ENCODE results near the gene CLPTM1L.
"Not testable (repeated sequence)": the region's sequence is repeated elsewhere in the genome, so short reads cannot be mapped to it uniquely, and the experiment has no call there.

Gene CLPTM1L

DNA sequence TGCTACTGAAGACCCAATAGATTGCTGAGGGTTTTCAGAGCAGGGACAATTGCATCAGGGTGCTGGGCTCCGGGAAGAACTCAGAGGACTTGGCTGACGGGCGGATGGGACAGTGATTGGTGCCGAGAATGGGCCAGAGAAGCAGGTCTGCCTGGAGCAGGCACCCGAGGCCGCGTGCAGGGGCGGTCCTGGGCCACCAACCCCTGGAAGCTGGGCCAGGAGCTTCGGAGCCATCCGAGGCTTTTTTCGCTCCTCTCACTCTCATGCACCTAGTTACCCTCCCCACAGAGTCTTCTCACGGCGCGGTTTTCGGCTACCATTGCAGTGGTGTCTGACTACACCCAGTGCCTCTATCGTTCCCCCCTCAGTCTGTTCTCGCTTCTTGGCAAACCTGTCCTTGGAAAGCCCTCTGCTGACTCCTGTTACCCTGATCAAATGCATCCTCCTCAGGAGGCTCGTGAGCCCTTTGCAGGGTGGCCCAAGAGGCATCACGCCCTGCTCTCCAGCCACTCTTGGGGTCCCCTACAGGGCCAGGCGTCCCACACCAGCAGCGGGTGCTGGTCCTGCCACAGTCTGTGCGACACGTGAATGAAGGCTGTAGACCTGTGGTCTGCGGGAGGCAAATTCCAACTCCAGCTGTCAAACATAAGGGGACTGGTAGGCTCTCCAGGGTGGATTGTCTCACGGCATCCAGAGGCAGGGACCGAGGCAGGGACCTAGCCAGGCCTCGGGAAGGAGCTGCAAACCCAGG, 1.2 kb upstream of the CLPTM1L start:
- H3K27ac Mint-ChIP-seq = peak overlapping the region; percentile 77
- H3K4me1 Mint-ChIP-seq (ENCODE audit: low read depth) = peaks cover 24% of the 10 kb centered on the region
- peaks cover 2% of the 10 kb centered on the region for H3K27me3 Mint-ChIP-seq
- intact Hi-C loops (cut with micrococcal nuclease) = no loop called here
- H3K4me3 Mint-ChIP-seq = peak overlapping the region; percentile 81
- H3K36me3 Mint-ChIP-seq (ENCODE audit: low read depth) = peaks cover 33% of the 10 kb centered on the region
- H3K9me3 Mint-ChIP-seq = no peaks in the 10 kb centered on the region

DNA sequence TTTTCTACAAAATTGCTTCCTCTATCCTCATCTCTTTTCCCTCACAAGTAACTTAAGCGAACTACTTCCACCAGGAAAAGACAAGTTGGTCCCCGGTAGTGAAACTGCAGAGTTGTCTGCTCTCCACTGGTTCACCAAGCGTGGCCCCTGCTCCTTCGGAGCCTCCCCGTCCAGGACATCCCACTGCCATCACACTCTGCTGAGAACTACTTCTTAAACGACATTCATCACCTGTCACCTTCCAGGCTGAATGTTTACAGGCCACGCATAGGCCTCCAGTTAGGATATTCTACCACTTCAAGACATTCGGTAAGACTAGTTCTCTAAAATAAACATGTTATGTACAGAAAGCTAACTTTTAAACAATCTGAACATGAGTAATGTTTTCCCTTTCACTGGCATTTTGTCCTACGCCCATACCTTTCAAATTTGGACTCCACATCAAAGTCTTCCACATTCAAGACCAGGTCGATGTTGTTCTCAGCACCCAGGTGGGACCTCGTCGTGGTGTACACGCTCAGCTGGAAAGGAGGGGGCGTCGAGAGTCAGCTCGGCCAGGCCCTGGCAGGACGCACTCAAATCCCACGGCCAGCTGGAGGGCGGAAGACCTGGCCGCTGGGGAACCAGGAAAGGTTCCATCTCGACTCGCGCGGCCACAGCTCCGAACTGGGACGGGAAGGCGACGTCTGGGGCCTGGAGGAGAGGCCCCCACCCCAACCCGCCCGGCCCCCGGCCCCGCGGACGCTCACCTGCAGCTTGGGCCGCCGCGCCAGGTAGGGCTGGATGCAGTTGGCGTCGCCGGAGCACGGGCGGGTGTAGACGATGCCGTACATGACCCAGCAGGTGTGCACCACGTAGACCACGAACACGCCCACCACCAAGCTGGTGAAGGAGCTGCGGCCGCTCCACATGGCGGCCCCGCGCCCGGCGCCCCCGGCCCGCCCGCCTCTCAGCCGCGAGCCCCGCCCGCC, 683 bp downstream of the CLPTM1L start:
- H3K4me1 Mint-ChIP-seq (ENCODE audit: low read depth) = peaks cover 24% of the 10 kb centered on the region
- H3K27me3 Mint-ChIP-seq = peaks cover 2% of the 10 kb centered on the region
- H3K4me3 Mint-ChIP-seq = peak overlapping the region; percentile 85
- H3K27ac Mint-ChIP-seq = peak overlapping the region; percentile 73
- peaks cover 47% of the 10 kb centered on the region for H3K36me3 Mint-ChIP-seq (ENCODE audit: low read depth)
- H3K9me3 Mint-ChIP-seq = no peaks in the 10 kb centered on the region
- intact Hi-C loops (cut with micrococcal nuclease) = no loop called here

DNA sequence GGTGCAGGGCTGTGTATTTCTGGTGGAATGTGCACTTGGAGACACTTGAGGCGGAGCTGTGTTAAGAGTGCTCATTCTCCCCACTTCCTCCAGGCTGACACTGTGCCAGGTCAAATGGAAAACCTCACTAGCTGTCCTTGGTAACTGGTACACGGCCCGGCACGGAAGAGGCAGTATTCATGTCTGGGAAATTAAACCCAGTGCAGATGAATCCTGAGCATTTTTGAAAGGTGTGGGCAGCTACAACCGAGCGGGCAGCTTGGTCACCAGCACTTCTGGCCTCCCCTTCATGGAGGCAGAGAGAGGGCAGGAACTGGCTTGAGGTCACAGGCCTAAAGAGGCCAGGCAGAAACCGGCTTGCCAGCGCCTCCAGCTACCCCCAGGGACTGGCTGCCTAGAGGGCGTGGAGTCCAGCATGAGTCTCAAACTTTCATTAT, 1.6 kb downstream of the CLPTM1L start:
- Mint-ChIP-seq H3K9me3 (no peaks in the 10 kb centered on the region), H3K36me3 (ENCODE audit: low read depth) (peaks cover 55% of the 10 kb centered on the region), H3K27me3 (no peaks in the 10 kb centered on the region), H3K4me1 (ENCODE audit: low read depth) (peaks cover 24% of the 10 kb centered on the region), H3K4me3 (no peak overlapping the region), H3K27ac (no peak overlapping the region)
- intact Hi-C loops (cut with micrococcal nuclease) = no loop called here

DNA sequence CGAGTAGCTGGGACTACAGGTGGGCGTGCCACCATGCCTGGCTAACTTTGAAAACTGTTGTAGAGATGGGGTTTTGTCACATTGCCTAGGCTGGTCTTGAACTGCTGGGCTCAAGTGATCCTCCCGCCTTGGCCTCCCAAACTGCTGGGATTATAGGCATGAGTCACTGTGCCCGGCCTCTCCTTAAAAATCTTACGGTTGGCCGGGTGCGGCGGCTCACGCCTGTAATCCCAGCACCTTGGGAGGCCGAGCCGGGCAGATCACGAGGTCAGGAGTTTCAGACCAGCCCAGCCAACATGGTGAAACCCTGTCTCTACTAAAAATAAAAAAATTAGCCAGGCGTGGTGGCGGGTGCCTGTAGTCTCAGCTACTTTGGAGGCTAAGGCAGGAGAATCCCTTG, 2.2 kb downstream of the CLPTM1L start:
- Mint-ChIP-seq H3K36me3 (ENCODE audit: low read depth) (peaks cover 62% of the 10 kb centered on the region), H3K4me1 (ENCODE audit: low read depth) (peaks cover 24% of the 10 kb centered on the region)
- H3K9me3 Mint-ChIP-seq; H3K4me3 Mint-ChIP-seq; intact Hi-C loops (cut with micrococcal nuclease); H3K27ac Mint-ChIP-seq; H3K27me3 Mint-ChIP-seq: not testable (repeated sequence)

- peaks cover 66% of the 10 kb centered on the region for H3K36me3 Mint-ChIP-seq (ENCODE audit: low read depth)
- H3K27ac Mint-ChIP-seq = no peak overlapping the region
- no peak overlapping the region for H3K4me3 Mint-ChIP-seq
- peaks cover 24% of the 10 kb centered on the region for H3K4me1 Mint-ChIP-seq (ENCODE audit: low read depth)
- H3K27me3 Mint-ChIP-seq = no peaks in the 10 kb centered on the region
- H3K9me3 Mint-ChIP-seq = no peaks in the 10 kb centered on the region
- intact Hi-C loops (cut with micrococcal nuclease) = no loop called here
Measured at GRCh38 chr5:1342268-1342667, 2.6 kb downstream of the CLPTM1L start.

DNA sequence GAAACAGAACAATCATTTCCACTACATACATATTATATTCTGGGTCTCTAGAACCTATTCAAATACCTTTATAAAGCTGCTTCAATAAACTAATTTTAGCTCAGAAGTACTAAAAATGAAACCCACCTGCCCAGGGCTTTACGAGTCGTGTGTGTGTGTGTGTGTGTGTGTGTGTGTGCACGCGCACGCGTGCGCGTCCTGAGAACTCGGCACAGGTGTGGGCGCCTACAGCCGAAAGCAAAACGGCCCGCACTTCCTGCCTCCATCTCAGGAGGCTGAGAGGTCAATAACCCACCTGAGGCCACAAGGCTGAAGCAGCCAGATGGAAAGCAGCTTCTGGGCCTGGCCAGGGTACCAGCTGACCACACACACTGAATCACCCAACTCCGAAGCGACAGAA, 3.0 kb downstream of the CLPTM1L start:
- H3K9me3 Mint-ChIP-seq = no peaks in the 10 kb centered on the region
- H3K4me3 Mint-ChIP-seq = no peak overlapping the region
- H3K4me1 Mint-ChIP-seq (ENCODE audit: low read depth) = peaks cover 24% of the 10 kb centered on the region
- H3K36me3 Mint-ChIP-seq (ENCODE audit: low read depth) = peaks cover 70% of the 10 kb centered on the region
- intact Hi-C loops (cut with micrococcal nuclease) = no loop called here
- no peaks in the 10 kb centered on the region for H3K27me3 Mint-ChIP-seq
- H3K27ac Mint-ChIP-seq = no peak overlapping the region

GRCh38 chr5:1339818-1340210, 5.1 kb downstream of the CLPTM1L start:
- H3K27ac Mint-ChIP-seq; intact Hi-C loops (cut with micrococcal nuclease); H3K27me3 Mint-ChIP-seq; H3K4me3 Mint-ChIP-seq; H3K9me3 Mint-ChIP-seq: not testable (repeated sequence)
- peaks cover 91% of the 10 kb centered on the region for H3K36me3 Mint-ChIP-seq (ENCODE audit: low read depth)
- H3K4me1 Mint-ChIP-seq (ENCODE audit: low read depth) = peaks cover 14% of the 10 kb centered on the region

DNA sequence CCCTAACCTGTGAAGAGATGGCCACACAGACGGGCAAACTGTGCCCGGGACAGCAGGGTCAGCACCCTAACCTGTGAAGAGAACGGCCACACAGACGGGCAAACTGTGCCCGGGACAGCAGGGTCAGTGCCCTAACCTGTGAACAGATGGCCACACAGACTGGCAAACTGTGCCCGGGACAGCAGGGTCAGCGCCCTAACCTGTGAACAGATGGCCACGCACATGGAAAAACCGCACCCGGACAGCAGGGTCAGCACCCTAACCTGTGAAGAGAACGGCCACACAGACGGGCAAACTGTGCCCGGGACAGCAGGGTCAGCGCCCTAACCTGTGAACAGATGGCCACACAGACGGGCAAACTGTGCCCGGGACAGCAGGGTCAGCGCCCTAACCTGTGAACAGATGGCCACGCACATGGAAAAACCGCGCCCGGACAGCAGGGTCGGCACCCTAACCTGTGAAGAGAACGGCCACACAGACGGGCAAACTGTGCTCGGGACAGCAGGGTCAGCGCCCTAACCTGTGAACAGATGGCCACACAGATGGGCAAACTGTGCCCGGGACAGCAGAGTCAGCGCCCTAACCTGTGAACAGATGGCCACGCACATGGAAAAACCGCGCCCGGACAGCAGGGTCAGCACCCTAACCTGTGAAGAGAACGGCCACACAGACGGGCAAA, 5.6 kb downstream of the CLPTM1L start:
- intact Hi-C loops (cut with micrococcal nuclease); H3K27me3 Mint-ChIP-seq; H3K9me3 Mint-ChIP-seq; H3K4me3 Mint-ChIP-seq; H3K27ac Mint-ChIP-seq: not testable (repeated sequence)
- peaks cover 13% of the 10 kb centered on the region for H3K4me1 Mint-ChIP-seq (ENCODE audit: low read depth)
- H3K36me3 Mint-ChIP-seq (ENCODE audit: low read depth) = peaks cover 93% of the 10 kb centered on the region

DNA sequence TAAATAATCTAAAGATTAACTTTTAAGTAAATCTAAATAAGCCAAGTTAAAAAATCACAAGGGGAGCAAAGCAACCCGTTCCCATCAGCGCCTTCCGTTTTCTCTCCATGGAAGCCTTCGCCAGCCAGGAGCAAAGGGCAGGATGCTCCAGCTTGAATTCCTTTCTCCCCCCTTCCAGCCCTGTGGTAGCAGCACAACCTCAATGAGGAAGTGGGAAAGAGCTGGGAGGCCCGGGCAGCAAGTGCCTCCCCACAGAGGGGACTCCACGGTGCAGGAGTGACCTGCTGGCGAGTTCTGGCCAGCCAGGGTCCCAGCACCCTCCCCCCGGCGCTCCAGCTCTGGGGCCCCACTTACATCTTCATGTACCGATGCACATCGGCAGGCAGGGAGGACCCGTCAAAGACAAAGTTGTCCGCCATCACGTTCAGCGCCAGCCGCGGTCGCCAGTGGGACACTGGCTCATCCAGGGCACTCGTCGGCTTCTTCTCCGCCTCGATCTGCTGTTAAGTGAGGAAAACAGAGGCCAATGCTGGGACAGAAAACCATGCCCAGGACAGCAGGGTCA, 6.3 kb downstream of the CLPTM1L start:
- intact Hi-C loops (cut with micrococcal nuclease) = no loop called here
- Mint-ChIP-seq H3K36me3 (ENCODE audit: low read depth) (peaks cover 94% of the 10 kb centered on the region), H3K9me3 (no peaks in the 10 kb centered on the region), H3K27ac (no peak overlapping the region), H3K4me3 (no peak overlapping the region), H3K4me1 (ENCODE audit: low read depth) (peaks cover 7% of the 10 kb centered on the region), H3K27me3 (no peaks in the 10 kb centered on the region)

DNA sequence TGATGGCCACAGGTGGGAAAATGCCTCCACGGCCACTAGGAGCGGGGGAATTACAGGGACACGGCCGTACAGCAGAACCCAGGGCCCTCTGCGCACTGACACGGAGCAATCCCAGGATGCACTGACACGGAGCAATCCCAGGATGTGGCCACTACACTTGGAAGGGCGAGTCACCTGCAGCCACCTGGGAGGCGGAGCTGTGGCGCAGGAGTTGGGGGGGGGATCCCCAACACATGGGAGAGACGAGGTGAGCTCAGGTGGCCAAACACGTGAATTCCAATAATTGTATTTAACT, 6.8 kb downstream of the CLPTM1L start:
- peaks cover 96% of the 10 kb centered on the region for H3K36me3 Mint-ChIP-seq (ENCODE audit: low read depth)
- H3K9me3 Mint-ChIP-seq = no peaks in the 10 kb centered on the region
- H3K27me3 Mint-ChIP-seq = no peaks in the 10 kb centered on the region
- H3K4me1 Mint-ChIP-seq (ENCODE audit: low read depth) = peaks cover 2% of the 10 kb centered on the region
- H3K27ac Mint-ChIP-seq = no peak overlapping the region
- intact Hi-C loops (cut with micrococcal nuclease) = no loop called here
- no peak overlapping the region for H3K4me3 Mint-ChIP-seq

- H3K27ac Mint-ChIP-seq = no peak overlapping the region
- peaks cover 92% of the 10 kb centered on the region for H3K36me3 Mint-ChIP-seq (ENCODE audit: low read depth)
- intact Hi-C loops (cut with micrococcal nuclease) = no loop called here
- H3K27me3 Mint-ChIP-seq = no peaks in the 10 kb centered on the region
- H3K4me1 Mint-ChIP-seq (ENCODE audit: low read depth) = no peaks in the 10 kb centered on the region
- H3K9me3 Mint-ChIP-seq = no peaks in the 10 kb centered on the region
- H3K4me3 Mint-ChIP-seq = no peak overlapping the region
Measured at GRCh38 chr5:1337489-1338195, 7.3 kb downstream of the CLPTM1L start.

- Mint-ChIP-seq H3K36me3 (ENCODE audit: low read depth) (peaks cover 90% of the 10 kb centered on the region), H3K4me3 (no peak overlapping the region), H3K27me3 (no peaks in the 10 kb centered on the region), H3K4me1 (ENCODE audit: low read depth) (no peaks in the 10 kb centered on the region), H3K27ac (no peak overlapping the region), H3K9me3 (no peaks in the 10 kb centered on the region)
- intact Hi-C loops (cut with micrococcal nuclease) = no loop called here
Measured at GRCh38 chr5:1336749-1337488, 8.0 kb downstream of the CLPTM1L start.

DNA sequence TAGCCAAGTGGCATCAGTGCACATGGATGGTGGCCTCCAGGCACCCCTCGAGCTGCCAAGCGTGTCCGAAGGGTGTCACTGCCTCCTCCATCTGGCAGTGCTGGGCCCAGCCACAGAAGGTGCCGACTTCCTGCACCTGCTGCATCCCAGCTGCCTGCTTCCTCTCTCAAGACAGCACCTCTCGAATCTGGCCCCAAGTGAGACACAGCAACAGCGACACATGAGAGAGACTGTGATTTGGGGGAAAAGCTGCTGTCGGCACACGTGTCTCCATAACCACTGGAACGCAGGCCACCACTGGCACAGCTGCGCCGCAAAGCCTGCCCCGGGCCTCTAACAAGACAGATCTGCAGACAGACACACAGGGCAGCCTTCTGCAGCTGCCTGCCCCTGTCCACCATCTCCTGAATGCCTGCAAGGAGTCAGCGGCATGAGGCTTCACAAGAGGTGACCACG, 8.8 kb downstream of the CLPTM1L start:
- no peaks in the 10 kb centered on the region for H3K4me1 Mint-ChIP-seq (ENCODE audit: low read depth)
- H3K27ac Mint-ChIP-seq = no peak overlapping the region
- no peak overlapping the region for H3K4me3 Mint-ChIP-seq
- peaks cover 90% of the 10 kb centered on the region for H3K36me3 Mint-ChIP-seq (ENCODE audit: low read depth)
- no peaks in the 10 kb centered on the region for H3K9me3 Mint-ChIP-seq
- no peaks in the 10 kb centered on the region for H3K27me3 Mint-ChIP-seq
- intact Hi-C loops (cut with micrococcal nuclease) = no loop called here
